H1 (cell line): ENCODE measurements around the gene DESI1. TPM values are rescaled to one million over a fixed set of nuclear protein-coding genes. Genes with fewer than 3 reads are reported as not detected.

Source experiments
- BRCA1 ChIP-seq: IDR thresholded peaks from 2 replicates; pipeline ENCODE4 v1.6.1; 2012; ENCODE audit warnings: low read depth, low read length, improper control_type of control experiment
- CBX5 ChIP-seq: fragments of 300-800, 300-1000 bp; sonication (generic); IDR thresholded peaks from 2 replicates; pipeline ENCODE4 v1.7.1; 2016; ENCODE audit warnings: antibody characterized with exemption, low read length, low read depth
- EZH2 ChIP-seq: fragments of 200-600 bp; sonication (generic); IDR thresholded peaks from 2 replicates; pipeline ENCODE4 v1.7.1; 2012; ENCODE audit warnings: low read depth, mild to moderate bottlenecking, moderate library complexity, low read length, inconsistent platforms; ENCODE audit not compliant: severe bottlenecking
- polyA plus RNA-seq, 7 experiments: library from polyadenylated mRNA; depleted of rRNA in 3 of 7; stranded (reverse) in 5 of 7; unstranded in 2 of 7; fragments of >200 nt in 5 of 7; fragments of 200-250 nt in 2 of 7; gene quantifications; 1 replicate in 5 of 7; 2 replicates in 1 of 7; 4 replicates in 1 of 7; pipeline versions ENCODE4 v1.2.1 to v1.2.3, GENCODE V29; 2011 to 2013; ENCODE audit warnings: missing spikeins in 2 of 7, mixed read lengths in 2 of 7
- total RNA-seq: library from RNA; stranded (reverse); fragmentation: NEBNext Ultra II Directional; extraction: Animal tissue kit (Norgen Biotek cat#: 25700); gene quantifications from 2 replicates; pipeline ENCODE4 v1.2.1, GENCODE V29; 2021

The DESI1 gene
- total and polyA plus RNA-seq, 2 of the 8 experiments (the other 6 are each of a cell fraction or from before 2014, with no cell fraction given): 27.6 to 34.3 TPM

- TF ChIP-seq EZH2 (no peak), BRCA1 (no peak), CBX5 (no peak)
Measured at GRCh38 chr22:41598891-41599635, 21.8 kb downstream of the DESI1 start (continued).
